HG03342 (cell line): ENCODE data around the gene CCNT2.
"Not testable (repeated sequence)": the region's sequence is repeated elsewhere in the genome, so short reads cannot be mapped to it uniquely, and the experiment has no call there.

Experiments used
- ATAC-seq: cut with Tn5 transposase; IDR thresholded peaks from one replicate; pipeline ENCODE4 v1.9.1; 2021; ENCODE audit warnings: mild to moderate bottlenecking, moderate library complexity; ENCODE audit not compliant: unreplicated experiment

The CCNT2 gene

DNA sequence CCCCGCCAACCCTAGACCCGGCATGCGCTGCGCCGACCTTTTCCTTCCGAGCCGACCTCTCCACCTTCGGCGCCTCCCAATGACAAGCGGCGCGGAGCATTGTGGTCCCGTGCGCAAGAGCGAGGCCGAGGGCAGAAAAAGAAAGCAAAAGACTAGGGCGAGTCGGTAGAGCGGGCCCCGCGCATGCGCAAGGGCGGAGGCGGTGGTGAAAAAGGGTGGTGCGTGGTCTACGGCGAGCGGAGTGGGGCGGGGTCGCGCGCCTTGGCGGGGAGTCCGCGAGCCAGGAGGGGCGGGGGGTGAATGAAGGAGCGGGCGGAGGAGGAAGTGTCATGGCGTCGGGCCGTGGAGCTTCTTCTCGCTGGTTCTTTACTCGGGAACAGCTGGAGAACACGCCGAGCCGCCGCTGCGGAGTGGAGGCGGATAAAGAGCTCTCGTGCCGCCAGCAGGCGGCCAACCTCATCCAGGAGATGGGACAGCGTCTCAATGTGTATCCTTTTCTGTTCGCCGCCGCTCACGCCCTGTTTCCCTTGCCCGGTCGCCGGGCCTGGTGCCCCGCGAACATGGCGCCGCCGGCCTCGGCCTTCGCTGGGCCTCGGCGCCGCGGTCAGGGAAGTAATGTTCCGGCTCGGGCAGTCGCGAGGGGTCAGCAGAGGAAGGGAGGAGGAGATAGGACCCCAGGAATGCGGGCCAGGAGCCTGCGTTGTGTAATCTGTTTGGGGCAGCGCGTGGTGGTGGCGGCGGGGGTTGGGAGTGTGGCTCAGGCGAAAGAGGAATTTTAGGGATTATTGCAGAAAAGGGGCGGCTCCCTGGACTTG lies at the start of gene CCNT2:
Gene CCNT2 (plus strand): TSS at position 297 of the 815 bp plus-strand sequence. CDS start 33 bp downstream, at position 330.
- ATAC-seq, result peak; percentile 85

DNA sequence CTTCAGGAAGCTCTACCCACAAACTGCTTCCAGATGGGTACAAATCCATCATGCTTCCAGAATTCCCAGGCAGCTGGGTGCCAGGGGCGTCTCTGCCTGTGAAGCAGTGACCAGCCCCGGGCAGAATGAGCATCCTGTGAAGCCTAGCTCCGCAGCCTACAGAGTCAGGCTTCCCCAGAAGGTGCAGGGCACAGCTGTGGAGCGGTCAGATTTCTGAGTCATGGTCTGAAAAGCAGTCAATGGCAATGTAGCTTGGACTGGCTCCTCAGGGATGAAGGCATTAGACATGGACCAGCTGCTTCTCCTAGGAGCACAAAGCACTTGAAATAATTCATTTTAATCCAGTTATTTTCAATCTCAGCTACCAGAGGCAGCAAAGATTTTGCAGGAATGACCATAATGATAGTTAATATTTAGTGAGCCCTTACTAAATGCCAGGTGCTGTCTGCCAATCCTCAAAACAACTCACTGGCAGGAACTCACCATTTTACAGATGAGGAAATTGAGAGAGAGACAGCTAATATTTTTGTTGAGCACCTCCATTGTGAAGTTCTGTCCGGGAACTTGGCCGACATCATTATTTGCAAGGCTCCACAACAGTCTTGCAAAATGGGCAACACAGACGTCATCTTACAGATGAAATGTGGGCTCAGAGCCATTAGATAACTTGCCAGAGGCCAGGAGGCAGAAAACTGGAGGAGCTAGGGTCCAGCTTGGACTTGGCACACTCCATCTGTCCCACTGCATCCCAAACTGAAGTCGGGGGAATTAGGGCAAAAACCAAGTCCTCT lies 48.5 kb upstream of the CCNT2 start:
- no peak for ATAC-seq

DNA sequence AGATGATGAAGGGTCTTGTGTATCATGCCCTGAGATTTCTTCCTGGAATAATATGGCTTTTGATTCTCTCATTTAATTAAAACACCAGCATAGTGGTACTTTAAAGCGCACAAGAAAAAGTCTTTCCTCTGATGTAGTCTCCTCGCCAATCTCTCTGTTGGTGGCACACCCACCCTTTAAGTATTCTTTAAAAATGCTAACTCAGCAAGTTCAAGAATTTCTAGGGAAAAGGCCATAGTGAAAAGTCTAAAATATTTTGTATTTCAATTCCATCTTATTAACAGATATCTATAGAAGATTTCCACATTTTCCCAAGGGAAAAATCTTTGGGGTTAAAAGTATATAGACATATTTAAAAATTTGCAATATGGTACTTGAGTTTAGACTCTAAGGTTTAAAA lies 45.5 kb upstream of the CCNT2 start:
- no peak for ATAC-seq

DNA sequence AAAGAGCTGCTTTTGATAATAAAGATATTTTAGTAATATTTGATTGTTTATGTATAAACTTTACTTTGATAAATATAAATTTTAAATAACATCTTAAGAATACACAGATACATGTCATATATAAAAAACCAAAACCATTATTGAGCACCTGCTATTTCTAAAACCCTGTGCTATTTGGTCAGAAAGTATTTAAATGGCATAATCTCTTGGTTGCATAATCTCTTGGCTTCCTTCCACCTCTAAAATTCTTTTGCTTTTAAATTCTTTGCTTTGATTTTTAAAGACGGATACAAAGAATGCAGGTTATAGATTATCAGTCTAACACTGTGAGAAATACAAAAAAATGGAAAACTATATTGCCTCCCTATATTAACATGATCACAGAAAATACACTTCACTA lies 43.3 kb upstream of the CCNT2 start:
- ATAC-seq, result no peak

DNA sequence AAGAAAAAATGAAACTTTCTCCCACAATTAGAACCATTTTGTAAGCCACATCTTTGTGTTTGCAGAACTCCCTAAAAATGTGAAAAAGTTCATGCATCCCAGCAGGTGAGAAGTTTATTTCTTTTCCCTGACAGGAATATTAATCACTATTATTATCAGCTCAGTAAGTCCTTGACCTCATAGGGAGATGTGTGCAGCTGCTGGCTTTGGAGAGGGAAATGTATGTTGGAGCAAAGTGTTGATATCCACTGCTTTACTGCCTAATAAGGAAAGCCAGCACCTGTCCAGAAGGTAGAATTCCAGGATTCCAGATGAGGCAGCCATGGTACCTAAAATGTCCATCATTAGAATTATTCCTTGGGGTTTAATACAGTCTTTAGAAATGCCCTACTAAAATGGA lies 35.8 kb upstream of the CCNT2 start:
- ATAC-seq, result no peak

DNA sequence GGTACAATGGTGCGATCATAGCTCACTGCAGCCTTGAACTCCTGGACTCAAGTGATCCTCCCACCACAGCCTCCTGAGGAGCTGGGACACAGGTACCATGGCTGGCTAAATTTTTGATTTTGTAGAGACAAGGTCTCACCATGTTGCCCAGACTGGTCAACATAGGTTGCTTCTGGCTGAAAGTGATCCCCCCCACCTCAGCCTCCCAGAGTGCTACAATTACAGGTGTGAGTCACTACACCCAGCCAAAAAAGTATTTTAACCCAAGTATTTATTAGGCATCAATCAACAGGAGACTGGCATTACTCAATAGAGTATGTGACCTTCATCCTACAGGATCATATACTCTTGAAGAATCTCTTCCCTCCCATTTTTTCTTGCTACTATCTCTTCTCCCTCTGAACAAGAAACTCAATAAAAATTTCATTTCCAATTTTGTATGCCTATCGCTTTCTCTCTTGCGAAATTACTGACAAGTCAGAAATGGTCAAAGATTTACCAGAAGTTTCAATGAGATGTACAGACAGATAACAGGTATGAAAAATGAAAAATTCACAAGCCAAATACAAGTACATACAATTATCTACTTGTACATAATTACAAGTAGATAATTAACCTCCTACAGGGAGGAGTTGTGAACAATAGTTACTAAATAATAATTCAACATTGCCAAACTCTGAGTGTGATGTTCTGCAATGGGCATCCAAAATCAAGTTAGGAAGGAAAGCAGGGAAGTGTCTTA lies 34.9 kb upstream of the CCNT2 start:
- ATAC-seq, result no peak

DNA sequence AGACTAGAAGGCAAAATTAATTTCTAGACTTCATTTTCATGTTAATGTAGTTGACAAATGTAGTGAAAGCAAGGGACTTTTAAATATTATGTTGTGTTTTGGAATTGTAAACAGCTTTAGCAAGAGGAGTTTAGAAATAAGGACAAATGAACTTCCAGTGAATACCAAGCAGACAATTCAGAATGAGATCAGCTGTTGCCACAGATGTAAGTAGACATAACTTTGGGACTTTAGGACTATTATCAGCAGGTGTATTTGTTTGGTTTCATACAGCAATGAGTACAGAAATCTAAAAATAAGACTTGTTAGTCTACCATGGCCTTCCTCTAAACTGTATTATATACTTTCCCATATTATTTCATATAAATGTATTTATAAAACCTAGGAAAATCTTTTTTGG lies 34.2 kb upstream of the CCNT2 start:
- no peak for ATAC-seq

DNA sequence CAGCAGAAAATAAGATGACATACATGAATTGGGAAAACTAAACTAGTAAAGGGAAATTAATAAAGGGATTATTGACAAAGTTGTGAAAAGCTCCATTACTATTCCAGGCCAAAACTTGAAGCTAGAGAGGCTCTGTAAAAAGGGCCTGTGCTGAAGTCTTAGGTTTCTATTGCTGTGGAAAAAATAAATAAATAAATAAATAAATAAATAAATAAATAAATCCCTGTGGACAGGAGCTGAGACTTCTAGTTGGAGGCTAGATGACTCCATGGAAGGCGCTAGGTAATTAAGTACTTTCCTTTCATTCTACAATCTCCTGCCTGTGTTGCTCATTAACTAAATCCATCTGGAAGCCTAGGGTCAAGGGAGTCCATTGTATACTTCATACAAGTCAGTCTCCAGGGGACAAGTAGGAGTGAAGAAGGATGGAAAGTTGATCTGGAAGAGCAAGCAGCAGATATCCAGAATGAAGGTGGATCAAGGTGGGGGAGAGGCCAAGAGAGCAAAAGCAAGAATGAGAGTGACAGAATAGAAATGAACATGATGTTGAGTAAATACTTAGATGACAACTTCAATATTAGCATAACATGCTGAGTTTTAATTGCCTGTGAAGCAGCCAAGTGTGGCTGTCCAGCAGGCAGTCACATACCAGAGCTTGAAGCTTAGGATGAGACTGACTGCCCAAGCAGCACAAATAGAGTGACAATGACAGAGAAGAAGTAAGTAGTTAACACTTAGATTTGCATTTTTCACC lies 26.2 kb upstream of the CCNT2 start:
- ATAC-seq, result no peak

DNA sequence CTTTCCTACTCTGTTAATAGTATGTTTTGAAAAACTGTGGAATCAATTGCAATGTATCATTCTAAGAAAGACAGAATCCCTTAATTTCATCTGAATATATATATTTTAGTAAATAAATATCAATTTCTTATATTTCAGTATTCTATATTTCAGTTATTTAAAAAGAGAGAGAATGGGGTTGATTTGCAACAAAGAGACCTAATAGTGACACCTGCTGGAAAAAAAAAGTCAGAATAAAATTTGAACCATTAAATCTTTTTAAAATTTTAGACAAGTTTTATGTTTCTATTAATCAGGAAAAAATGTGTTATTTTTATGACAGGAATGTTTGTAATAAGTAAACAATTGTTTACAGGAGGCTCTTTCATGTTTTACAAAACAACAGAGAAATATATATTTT lies 20.7 kb upstream of the CCNT2 start:
- ATAC-seq, result no peak

DNA sequence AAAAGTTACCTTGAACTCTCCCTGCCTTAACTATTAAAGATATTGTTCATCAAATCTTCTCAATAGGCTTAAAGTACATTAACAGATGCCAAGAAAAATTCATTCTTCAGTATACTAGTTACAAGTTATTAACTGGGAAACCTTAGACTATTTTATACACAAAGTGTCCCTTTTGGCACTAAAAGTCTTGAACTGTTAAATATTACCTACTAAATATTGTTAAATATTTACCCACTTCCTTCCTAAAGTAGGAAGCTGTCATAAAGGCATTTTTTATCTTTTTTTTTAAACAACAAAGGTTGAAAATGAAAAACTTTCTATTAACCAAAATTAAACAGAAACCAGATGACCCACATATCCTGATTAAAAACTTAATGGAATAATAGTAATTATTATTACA lies 19.4 kb upstream of the CCNT2 start:
- ATAC-seq, result no peak

DNA sequence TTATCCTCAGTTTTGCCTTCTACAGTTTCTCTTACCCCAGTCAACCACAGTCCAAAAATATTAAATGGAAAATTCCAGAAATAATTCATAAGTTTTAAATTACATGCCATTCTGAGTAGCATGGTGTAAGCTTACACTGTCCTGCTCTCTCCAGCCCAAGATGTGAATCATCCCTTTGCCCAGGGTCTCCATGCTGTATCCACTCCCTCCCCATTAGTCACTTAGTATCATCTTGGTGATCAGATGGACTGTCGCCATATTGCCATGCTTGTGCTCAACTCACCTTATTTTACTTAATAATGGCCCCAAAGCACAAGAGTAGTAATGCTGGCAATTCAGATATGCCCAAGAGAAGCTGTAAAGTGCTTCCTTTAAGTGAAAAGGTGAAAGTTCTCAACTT lies 18.5 kb upstream of the CCNT2 start:
- ATAC-seq, result no peak

DNA sequence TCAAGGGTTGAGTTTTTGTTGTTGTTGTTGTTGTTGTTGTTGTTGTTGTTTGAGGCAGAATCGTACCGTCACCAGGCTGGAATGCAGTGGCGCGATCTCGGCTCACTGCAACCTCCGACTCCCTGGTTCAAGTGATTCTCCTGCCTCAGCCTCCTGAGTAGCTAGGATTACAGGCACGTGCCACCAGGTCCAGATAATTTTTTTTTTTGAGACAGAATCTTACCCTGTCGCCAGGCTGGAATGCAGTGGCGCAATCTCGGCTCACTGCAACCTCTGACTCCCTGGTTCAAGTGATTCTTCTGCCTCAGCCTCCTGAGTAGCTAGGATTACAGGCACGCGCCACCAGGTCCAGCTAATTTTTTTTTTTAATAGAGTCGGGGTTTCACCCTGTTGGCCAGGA lies 14.9 kb upstream of the CCNT2 start:
- not testable (repeated sequence) for ATAC-seq

DNA sequence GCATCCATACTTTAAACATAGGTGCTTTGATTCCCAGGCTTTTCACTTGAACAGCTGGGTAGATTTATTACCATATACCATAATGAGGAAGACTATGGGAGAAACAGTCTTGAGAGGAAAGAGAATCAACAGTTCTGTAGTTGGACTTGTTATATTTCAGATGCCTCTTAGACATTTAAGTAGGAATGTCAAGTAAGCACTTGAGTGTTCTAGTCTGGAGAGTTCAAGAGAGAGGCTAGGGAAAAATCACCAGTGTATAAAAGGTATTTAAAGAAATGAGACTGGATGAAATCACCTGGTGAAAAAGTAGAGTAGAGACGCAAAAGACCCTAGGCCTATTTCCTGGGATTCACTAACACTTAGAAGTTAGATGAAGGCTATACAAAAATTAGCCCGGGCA lies 13.5 kb upstream of the CCNT2 start:
- ATAC-seq, result no peak

DNA sequence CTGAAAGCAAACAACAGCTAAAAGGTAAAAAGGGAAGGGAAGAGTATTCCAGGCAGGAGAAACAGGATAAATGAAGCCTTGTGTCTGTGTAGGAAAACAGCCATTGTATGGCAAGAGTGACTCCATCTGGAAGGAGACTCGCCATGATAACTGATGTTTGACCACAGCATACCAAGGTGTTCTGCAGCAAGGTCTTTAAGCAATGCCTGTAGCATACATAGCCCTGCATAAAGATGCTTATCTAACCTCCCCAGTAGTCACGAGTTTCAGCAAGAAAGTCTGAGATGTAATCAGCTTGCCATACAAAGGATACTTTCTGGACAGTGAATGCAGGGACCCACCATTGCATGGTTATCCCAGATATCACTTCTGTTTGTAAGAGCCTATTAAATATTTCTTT lies 11.9 kb upstream of the CCNT2 start:
- ATAC-seq, result no peak

DNA sequence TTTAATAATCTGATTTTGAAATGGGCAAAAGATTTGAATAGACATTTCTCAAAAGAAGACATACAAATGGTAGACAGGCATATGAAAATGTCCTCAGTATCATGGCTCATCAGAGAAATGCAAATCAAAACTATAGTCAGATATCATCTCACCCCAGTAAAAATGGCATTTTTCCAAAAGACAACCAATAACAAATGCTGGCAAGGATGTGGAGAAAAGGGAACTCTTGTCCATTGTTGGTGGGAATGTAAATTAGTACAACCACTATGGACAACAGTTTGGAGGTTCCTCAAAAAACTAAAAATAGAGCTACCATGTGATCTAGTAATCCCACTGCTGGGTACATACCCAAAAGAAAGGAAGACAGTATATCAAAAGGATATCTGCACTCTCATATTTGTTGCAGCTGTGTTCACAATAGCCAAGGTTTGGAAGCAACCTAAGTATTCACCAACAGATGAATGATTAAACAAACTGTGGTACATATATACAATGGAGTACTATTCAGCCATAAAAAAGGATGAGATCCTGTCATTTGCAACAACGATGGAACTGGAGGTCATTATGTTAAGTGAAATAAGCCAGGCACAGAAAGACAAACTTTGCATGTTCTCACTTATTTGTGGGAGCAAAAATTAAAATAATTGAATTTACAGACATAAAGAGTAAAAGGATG lies 11.0 kb upstream of the CCNT2 start:
- not testable (repeated sequence) for ATAC-seq

DNA sequence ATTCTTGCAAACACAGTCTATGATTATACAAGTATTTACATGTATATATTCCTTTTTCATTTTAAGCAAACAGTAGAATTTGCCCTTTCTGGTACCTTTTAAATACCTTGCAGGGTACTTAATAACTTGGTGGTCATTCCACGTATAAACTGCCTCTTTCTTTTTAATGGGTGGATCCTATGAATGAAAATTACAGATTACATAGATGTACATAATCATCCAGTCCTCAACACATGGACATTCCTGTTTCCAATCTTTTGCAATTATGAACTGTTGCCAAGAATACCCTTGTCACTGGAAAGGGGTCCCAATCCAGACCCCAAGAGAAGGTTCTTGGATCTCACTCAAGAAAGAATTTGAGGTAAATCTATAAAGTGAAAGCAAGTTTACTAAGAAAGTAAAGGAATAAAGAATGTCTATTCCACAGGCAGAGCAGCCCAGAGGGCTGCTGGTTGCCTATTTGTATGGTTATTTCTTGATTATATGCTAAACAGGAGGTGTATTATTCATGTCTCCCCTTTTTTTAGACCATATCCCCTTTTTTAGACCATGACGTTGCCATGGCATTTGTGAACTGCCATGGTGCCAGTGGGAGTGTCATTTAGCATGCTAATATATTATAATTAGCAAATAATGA lies 7.7 kb upstream of the CCNT2 start:
- no peak for ATAC-seq

DNA sequence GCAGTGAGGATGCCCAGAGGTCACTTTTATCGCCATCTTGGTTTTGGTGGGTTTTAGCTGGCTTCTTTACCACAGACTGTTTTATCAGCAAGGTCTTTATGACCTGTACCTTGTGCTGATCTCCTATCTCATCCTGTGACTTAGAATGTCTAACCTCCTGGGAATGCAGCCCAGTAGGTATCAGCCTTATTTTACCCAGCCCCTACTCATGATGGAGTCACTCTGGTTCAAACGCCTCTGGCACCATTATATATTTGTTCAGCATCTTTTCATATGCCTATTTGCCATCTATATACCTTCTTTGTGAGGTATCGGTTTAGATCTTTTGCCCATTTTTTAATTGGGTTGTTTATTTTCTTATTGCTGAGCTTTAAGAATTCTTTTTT lies 7.2 kb upstream of the CCNT2 start:
- ATAC-seq, result no peak

DNA sequence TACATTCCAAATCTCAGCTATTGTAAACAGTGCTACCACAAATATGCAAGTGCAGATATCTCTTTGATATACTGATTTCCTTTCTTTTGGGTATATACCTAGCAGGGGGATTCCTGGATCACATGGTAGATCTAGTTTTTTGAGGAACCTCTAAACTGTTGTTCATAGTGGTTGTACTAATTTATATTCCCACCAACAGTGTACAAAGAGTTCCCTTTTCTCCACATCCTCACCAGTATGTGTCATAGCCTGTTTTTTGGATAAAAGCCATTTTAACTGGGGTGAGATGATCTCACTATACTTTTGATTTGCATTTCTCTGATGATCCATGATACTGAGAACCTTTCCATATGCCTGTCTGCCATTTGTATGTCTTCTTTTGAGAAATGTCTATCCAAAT lies 6.3 kb upstream of the CCNT2 start:
- no peak for ATAC-seq

DNA sequence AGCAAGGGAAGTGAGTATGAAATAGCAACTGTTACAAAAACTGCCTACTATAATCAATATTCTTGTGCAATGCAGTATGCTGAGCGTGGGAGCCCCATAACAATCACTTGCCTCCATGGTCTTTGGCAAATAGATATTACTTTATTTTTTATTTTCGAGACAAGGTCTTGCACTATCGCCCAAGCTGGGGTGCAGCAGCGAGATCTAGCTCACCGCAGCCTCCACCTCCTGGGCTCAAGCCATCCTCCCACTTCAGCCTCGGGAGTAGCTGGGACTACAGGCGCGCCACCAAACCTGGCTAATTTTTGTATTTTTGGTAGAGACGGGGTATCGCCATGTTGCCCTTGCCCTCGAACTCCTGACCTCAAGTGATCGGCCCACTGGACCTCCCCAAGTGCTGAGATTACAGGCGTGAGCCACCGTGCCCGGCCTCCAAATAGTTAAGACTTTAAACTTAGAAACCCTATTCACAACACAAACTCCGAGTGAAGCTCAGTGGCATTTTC lies 1.2 kb upstream of the CCNT2 start:
- ATAC-seq, result no peak
